Type B pancreatic cell (in vitro differentiated cells): ENCODE measurements around the gene MRPS12. TPM values are rescaled to one million over a fixed set of nuclear protein-coding genes. Genes with fewer than 3 reads are reported as not detected.

Experiments used
- DNase-seq: peaks from one replicate; pipeline ENCODE4 v3.0.0; 2021; ENCODE audit warnings: mixed read lengths; ENCODE audit not compliant: unreplicated experiment; ENCODE audit errors: extremely low spot score
- H3K27ac Mint-ChIP-seq: 2 replicates; pipeline ENCODE4 v1.8.0; 2021; ENCODE audit warnings: mild to moderate bottlenecking, mixed read lengths
- H3K27me3 Mint-ChIP-seq: 2 replicates; pipeline ENCODE4 v1.8.0; 2021; ENCODE audit warnings: mixed read lengths
- H3K36me3 Mint-ChIP-seq: 2 replicates; pipeline ENCODE4 v1.8.0; 2021; ENCODE audit warnings: mixed read lengths
- H3K4me1 Mint-ChIP-seq: one replicate; pipeline ENCODE4 v1.8.0; 2021; ENCODE audit warnings: mixed read lengths; ENCODE audit not compliant: unreplicated experiment
- H3K4me3 Mint-ChIP-seq: 2 replicates; pipeline ENCODE4 v1.8.0; 2021; ENCODE audit warnings: mild to moderate bottlenecking, mixed read lengths
- H3K9me3 Mint-ChIP-seq: 2 replicates; pipeline ENCODE4 v1.8.0; 2021; ENCODE audit warnings: mixed read lengths
- total RNA-seq: library from RNA; stranded (reverse); gene quantifications from 2 replicates; pipeline ENCODE4 v1.2.1, GENCODE V29; 2021; ENCODE audit warnings: low replicate concordance
- TF ChIP-seq, protein P1 (sequence below): fragments of 200-600 bp; sonication (generic); conservative IDR thresholded peaks from 2 replicates; pipeline ENCODE4 v1.5.0; 2021; ENCODE audit warnings: antibody characterized with exemption, mild to moderate bottlenecking

The MRPS12 gene
- total RNA-seq, 1 donor from 2014 or later, result 45.6 TPM

DNA sequence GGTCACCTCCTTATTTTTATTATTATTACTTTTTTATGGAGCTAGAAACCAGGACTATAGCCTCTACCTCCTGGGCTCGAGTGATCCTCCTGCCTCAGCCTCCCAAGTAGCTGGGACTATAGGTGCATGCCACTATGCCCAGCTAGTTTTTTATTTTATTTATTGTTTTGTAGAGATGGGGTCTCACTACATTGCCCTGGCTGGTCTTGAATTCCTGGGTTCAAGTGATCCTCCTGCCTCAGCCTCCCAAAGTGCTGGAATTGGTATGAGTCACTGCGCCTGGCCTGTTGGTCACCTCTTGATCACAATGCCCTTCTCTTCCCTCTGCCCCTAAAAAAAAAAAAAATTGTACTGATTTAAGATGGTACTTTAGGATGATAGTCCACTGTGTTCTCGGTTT is 20.4 kb downstream of the MRPS12 start:
- Mint-ChIP-seq H3K27me3 (peaks cover 3% of the 10 kb centered on the region), H3K36me3 (peaks cover 10% of the 10 kb centered on the region)
- DNase-seq, result no peak

GRCh38 chr19:38952395-38953165 is 21.8 kb downstream of the MRPS12 start:
- TF ChIP-seq, protein P1, sequence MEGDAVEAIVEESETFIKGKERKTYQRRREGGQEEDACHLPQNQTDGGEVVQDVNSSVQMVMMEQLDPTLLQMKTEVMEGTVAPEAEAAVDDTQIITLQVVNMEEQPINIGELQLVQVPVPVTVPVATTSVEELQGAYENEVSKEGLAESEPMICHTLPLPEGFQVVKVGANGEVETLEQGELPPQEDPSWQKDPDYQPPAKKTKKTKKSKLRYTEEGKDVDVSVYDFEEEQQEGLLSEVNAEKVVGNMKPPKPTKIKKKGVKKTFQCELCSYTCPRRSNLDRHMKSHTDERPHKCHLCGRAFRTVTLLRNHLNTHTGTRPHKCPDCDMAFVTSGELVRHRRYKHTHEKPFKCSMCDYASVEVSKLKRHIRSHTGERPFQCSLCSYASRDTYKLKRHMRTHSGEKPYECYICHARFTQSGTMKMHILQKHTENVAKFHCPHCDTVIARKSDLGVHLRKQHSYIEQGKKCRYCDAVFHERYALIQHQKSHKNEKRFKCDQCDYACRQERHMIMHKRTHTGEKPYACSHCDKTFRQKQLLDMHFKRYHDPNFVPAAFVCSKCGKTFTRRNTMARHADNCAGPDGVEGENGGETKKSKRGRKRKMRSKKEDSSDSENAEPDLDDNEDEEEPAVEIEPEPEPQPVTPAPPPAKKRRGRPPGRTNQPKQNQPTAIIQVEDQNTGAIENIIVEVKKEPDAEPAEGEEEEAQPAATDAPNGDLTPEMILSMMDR, result peak; percentile 72
- Mint-ChIP-seq H3K27ac (peak overlapping the region; percentile 15), H3K4me1 (peaks cover 16% of the 10 kb centered on the region), H3K36me3 (peaks cover 5% of the 10 kb centered on the region), H3K27me3 (peaks cover 3% of the 10 kb centered on the region), H3K9me3 (no peaks in the 10 kb centered on the region), H3K4me3 (peak overlapping the region; percentile 52)
- no peak for DNase-seq

More for the DNA sequence above, 20.4 kb downstream of the MRPS12 start:
- Mint-ChIP-seq H3K4me3 (peak overlapping the region; percentile 31), H3K4me1 (peaks cover 16% of the 10 kb centered on the region), H3K9me3 (no peaks in the 10 kb centered on the region), H3K27ac (no peak overlapping the region)
- TF ChIP-seq, protein P1, result no peak

- Mint-ChIP-seq H3K4me3 (no peak overlapping the region), H3K36me3 (peaks cover 5% of the 10 kb centered on the region), H3K27ac (no peak overlapping the region), H3K4me1 (peaks cover 16% of the 10 kb centered on the region), H3K27me3 (peaks cover 3% of the 10 kb centered on the region), H3K9me3 (no peaks in the 10 kb centered on the region)
- no peak for DNase-seq
- TF ChIP-seq, protein P1, result no peak
Measured at GRCh38 chr19:38953677-38954076, 22.9 kb downstream of the MRPS12 start.

DNA sequence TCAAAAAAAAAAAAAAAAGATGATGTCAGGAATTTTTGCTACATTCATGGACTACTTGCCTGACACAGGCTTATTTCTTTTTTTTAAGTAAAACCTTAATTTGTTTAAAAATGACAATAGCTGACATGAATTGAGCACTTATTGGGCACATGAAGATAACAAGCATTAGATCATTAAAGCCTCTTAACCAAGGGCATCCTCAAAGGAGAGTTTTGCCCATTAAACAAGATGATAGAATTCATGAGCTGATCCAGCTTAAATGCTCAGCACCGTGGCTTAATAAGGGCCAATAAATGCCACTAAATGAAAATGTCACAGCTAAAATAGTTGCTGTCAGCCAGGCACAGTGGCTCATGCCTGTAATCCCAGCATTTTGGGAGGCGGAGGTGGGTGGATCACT is 25.5 kb downstream of the MRPS12 start:
- Mint-ChIP-seq H3K4me1 (peaks cover 7% of the 10 kb centered on the region), H3K9me3 (no peaks in the 10 kb centered on the region), H3K4me3 (no peak overlapping the region), H3K36me3 (peaks cover 5% of the 10 kb centered on the region), H3K27ac (no peak overlapping the region), H3K27me3 (peaks cover 3% of the 10 kb centered on the region)
- TF ChIP-seq, protein P1, result no peak
- no peak for DNase-seq

- no peaks in the 10 kb centered on the region for H3K36me3 Mint-ChIP-seq
- no peak for DNase-seq
- TF ChIP-seq, protein P1, result no peak
- no peaks in the 10 kb centered on the region for H3K27me3 Mint-ChIP-seq
- peaks cover 5% of the 10 kb centered on the region for H3K4me1 Mint-ChIP-seq
- H3K27ac Mint-ChIP-seq, result no peak overlapping the region
- H3K9me3 Mint-ChIP-seq, result no peaks in the 10 kb centered on the region
- H3K4me3 Mint-ChIP-seq, result no peak overlapping the region
Measured at GRCh38 chr19:38958301-38958700, 27.6 kb downstream of the MRPS12 start.
